Esophagus muscularis mucosa (tissue), 4 donors: ENCODE data around the gene KANK4. TPM values are rescaled to one million over a fixed set of nuclear protein-coding genes. Genes with fewer than 3 reads are reported as not detected.

ENCODE experiments used
- DNase-seq: peaks from one replicate; pipeline ENCODE4 v3.0.0-alpha.2; 2017; ENCODE audit errors: extremely low spot score
- H3K27ac ChIP-seq, 4 donors: fragments of 200-600 bp; sonication (generic); replicated peaks in 1 of 4; 1 replicate in 3 of 4; 2 replicates in 1 of 4; pipeline ENCODE4 v1.5.1; 2016 to 2019; ENCODE audit warnings: mild to moderate bottlenecking in 1 of 4
- H3K27me3 ChIP-seq, 4 donors: fragments of 200-600 bp; sonication (generic); one replicate each; pipeline versions ENCODE4 v1.5.1 to v1.6.0; 2016 to 2019
- H3K36me3 ChIP-seq, 4 donors: fragments of 200-600 bp; sonication (generic); one replicate each; pipeline ENCODE4 v1.5.1; 2016 to 2019
- H3K4me1 ChIP-seq, 4 donors: fragments of 200-600 bp; sonication (generic); one replicate each; pipeline ENCODE4 v1.5.1; 2016 to 2019
- H3K4me3 ChIP-seq, 4 donors: fragments of 200-600 bp; sonication (generic); 1 replicate in 2 of 4; 2 replicates in 2 of 4; pipeline ENCODE4 v1.5.1; 2016 to 2019; ENCODE audit warnings: mild to moderate bottlenecking in 4 of 4, moderate library complexity in 1 of 4
- H3K9me3 ChIP-seq, 4 donors: fragments of 200-600 bp; sonication (generic); 1 replicate in 3 of 4; 2 replicates in 1 of 4; pipeline ENCODE4 v1.5.1; 2016 to 2019
- CTCF ChIP-seq, 3 experiments: fragments of 200-600 bp in 2 of 3; fragments of 450-650 bp in 1 of 3; sonication (generic) in 2 of 3; IDR thresholded peaks; one replicate each; pipeline ENCODE4 v1.5.1; 2017 to 2019; ENCODE audit warnings: antibody characterized with exemption in 3 of 3, mild to moderate bottlenecking in 2 of 3, moderate library complexity in 1 of 3
- EP300 ChIP-seq: sonication (generic); formaldehyde crosslinking; IDR thresholded peaks from one replicate; pipeline ENCODE4 v1.6.1; 2017; ENCODE audit warnings: antibody characterized with exemption
- POLR2A ChIP-seq: fragments of 450-650 bp; IDR thresholded peaks from one replicate; pipeline ENCODE4 v1.6.1; 2017; ENCODE audit warnings: antibody characterized with exemption, moderate library complexity, mild to moderate bottlenecking, low read depth
- POLR2AphosphoS5 ChIP-seq, 2 donors: sonication (generic); formaldehyde crosslinking; IDR thresholded peaks; one replicate each; pipeline ENCODE4 v1.6.1; 2017; ENCODE audit warnings: antibody characterized with exemption in 2 of 2
- WGBS: methylation state at CpG from one replicate; pipeline ENCODE4 v1.1.5; 2018; 5-methylcytosine and 5-hydroxymethylcytosine counted together
- intact Hi-C: fragments of 100-400 bp; cut with DNase I; formaldehyde crosslinking; loops from one replicate; pipeline ENCODE4 v1.15.1; 2023
- total RNA-seq, 4 donors: library from RNA; depleted of rRNA; stranded (reverse); fragments of >200 nt; gene quantifications; one replicate each; pipeline versions ENCODE4 v1.1.0 to v1.2.1, GENCODE V29; 2016

KANK4 gene
- total RNA-seq, 4 donors from 2014 or later, result 0.42 to 1.4 (median 0.84) TPM

- H3K27me3 ChIP-seq, result peaks cover 0 to 7% (median 0%) of the 10 kb centered on the region in 4 donors
- DNase-seq, result no peak
- H3K9me3 ChIP-seq, result no peaks in the 10 kb centered on the region
- intact Hi-C loops, result no loop called here
- TF ChIP-seq POLR2AphosphoS5 (IDR thresholded peaks at IDR 0.05) (no peak), CTCF (IDR thresholded peaks at IDR 0.05) (no peak), POLR2A (no peak), EP300 (no peak)
- H3K4me1 ChIP-seq, result peaks cover 0 to 9% (median 0%) of the 10 kb centered on the region in 4 donors
- WGBS, result 92% methylated on average over 5 of the region's 5 CpGs
- no peak overlapping the region for H3K27ac ChIP-seq
- H3K4me3 ChIP-seq, result no peak overlapping the region
- no peaks in the 10 kb centered on the region for H3K36me3 ChIP-seq
Measured at GRCh38 chr1:62230718-62231117, 88.5 kb downstream of the KANK4 start.

- Histone ChIP-seq H3K4me1 (peaks cover 0 to 9% (median 0%) of the 10 kb centered on the region in 4 donors), H3K27me3 (peaks cover 0 to 7% (median 0%) of the 10 kb centered on the region in 4 donors), H3K4me3 (no peak overlapping the region), H3K9me3 (no peaks in the 10 kb centered on the region), H3K36me3 (no peaks in the 10 kb centered on the region), H3K27ac (no peak overlapping the region)
- TF ChIP-seq EP300 (no peak), CTCF (IDR thresholded peaks at IDR 0.05) (no peak), POLR2A (no peak), POLR2AphosphoS5 (IDR thresholded peaks at IDR 0.05) (no peak)
- WGBS, result 48% methylated on average over 2 of the region's 2 CpGs
- DNase-seq, result no peak
- intact Hi-C loops, result no loop called here
Measured at GRCh38 chr1:62229932-62230331, 89.3 kb downstream of the KANK4 start.

GRCh38 chr1:62229468-62229867 lies 89.8 kb downstream of the KANK4 start:
- peaks cover 0 to 9% (median 0%) of the 10 kb centered on the region in 4 donors for H3K4me1 ChIP-seq
- 86% methylated on average over 3 of the region's 3 CpGs for WGBS
- H3K4me3 ChIP-seq, result no peak overlapping the region
- no peaks in the 10 kb centered on the region for H3K9me3 ChIP-seq
- H3K27ac ChIP-seq, result no peak overlapping the region
- peaks cover 0 to 7% (median 0%) of the 10 kb centered on the region in 4 donors for H3K27me3 ChIP-seq
- intact Hi-C loops, result no loop called here
- no peaks in the 10 kb centered on the region for H3K36me3 ChIP-seq
- TF ChIP-seq EP300 (no peak), CTCF (IDR thresholded peaks at IDR 0.05) (no peak), POLR2AphosphoS5 (IDR thresholded peaks at IDR 0.05) (no peak), POLR2A (no peak)
- no peak for DNase-seq

- Histone ChIP-seq H3K9me3 (no peaks in the 10 kb centered on the region), H3K4me3 (no peak overlapping the region), H3K36me3 (no peaks in the 10 kb centered on the region), H3K27ac (no peak overlapping the region), H3K4me1 (peaks cover 0 to 9% (median 0%) of the 10 kb centered on the region in 4 donors), H3K27me3 (peaks cover 0 to 7% (median 0%) of the 10 kb centered on the region in 4 donors)
- WGBS, result 72% methylated on average over 2 of the region's 4 CpGs
- intact Hi-C loops, result no loop called here
- TF ChIP-seq CTCF (IDR thresholded peaks at IDR 0.05) (no peak), POLR2AphosphoS5 (IDR thresholded peaks at IDR 0.05) (no peak), POLR2A (no peak), EP300 (no peak)
- no peak for DNase-seq
Measured at GRCh38 chr1:62228883-62229187, 90.4 kb downstream of the KANK4 start.

GRCh38 chr1:62228136-62228882 lies 90.9 kb downstream of the KANK4 start:
- Histone ChIP-seq H3K9me3 (no peaks in the 10 kb centered on the region), H3K27ac (no peak overlapping the region), H3K4me1 (peaks cover 0 to 9% (median 0%) of the 10 kb centered on the region in 4 donors), H3K27me3 (peaks cover 0 to 7% (median 0%) of the 10 kb centered on the region in 4 donors), H3K4me3 (no peak overlapping the region), H3K36me3 (no peaks in the 10 kb centered on the region)
- intact Hi-C loops, result no loop called here
- 88% methylated on average over 12 of the region's 12 CpGs for WGBS
- TF ChIP-seq CTCF (IDR thresholded peaks at IDR 0.05) (no peak), EP300 (no peak), POLR2A (no peak), POLR2AphosphoS5 (IDR thresholded peaks at IDR 0.05) (no peak)
- no peak for DNase-seq
